OCI-LY3 (cell line): Measurements from ENCODE around the gene NHERF2.

ENCODE experiments used
- H2AFZ ChIP-seq: fragments of 200-600, 300-600 bp; shearing (Covaris generic); 2 replicates; pipeline ENCODE4 v1.6.0; 2014; ENCODE audit warnings: antibody characterized with exemption, low read depth, low read length
- H3K27ac ChIP-seq: fragments of 200-600, 300-600 bp; sonication (generic); 2 replicates; pipeline ENCODE4 v1.5.1; 2014; ENCODE audit warnings: mild to moderate bottlenecking, low read length, moderate library complexity, mixed read lengths
- H3K27me3 ChIP-seq: fragments of 200-600, 300-600 bp; sonication (generic); 2 replicates; pipeline ENCODE4 v1.6.1; 2014; ENCODE audit warnings: low read depth, low read length, mixed read lengths
- H3K36me3 ChIP-seq: fragments of 200-600, 300-600 bp; sonication (generic); replicated peaks from 2 replicates; pipeline ENCODE3; 2014; ENCODE audit warnings: low read depth, low read length, mixed read lengths
- H3K4me1 ChIP-seq: fragments of 300-600, 200-600 bp; sonication (generic); 2 replicates; pipeline ENCODE4 v1.6.1; 2014; ENCODE audit warnings: low read length, mixed read lengths
- H3K4me2 ChIP-seq: fragments of 200-600, 300-600 bp; sonication (generic); 2 replicates; pipeline ENCODE4 v1.6.1; 2014; ENCODE audit warnings: low read length, mixed read lengths
- H3K4me3 ChIP-seq: fragments of 300-600, 200-600 bp; sonication (generic); 2 replicates; pipeline ENCODE4 v1.5.1; 2014; ENCODE audit warnings: antibody characterized with exemption, mild to moderate bottlenecking, low read length, moderate library complexity
- H3K79me2 ChIP-seq: fragments of 300-600, 200-600 bp; shearing (Covaris generic); 2 replicates; pipeline ENCODE4 v1.6.1; 2014; ENCODE audit warnings: mild to moderate bottlenecking, low read length, mixed read lengths
- H3K9ac ChIP-seq: fragments of 300-600, 200-600 bp; shearing (Covaris generic); 2 replicates; pipeline ENCODE4 v1.6.0; 2014; ENCODE audit warnings: mild to moderate bottlenecking, low read length, moderate library complexity
- H3K9me3 ChIP-seq: fragments of 200-600, 300-600 bp; shearing (Covaris generic); 2 replicates; pipeline ENCODE4 v1.6.1; 2014; ENCODE audit warnings: low read length, mixed read lengths; ENCODE audit not compliant: insufficient read depth
- H4K20me1 ChIP-seq: fragments of 200-600, 300-600 bp; sonication (generic); 2 replicates; pipeline ENCODE4 v1.6.1; 2016; ENCODE audit warnings: low read length, mixed read lengths; ENCODE audit not compliant: insufficient read depth
- CTCF ChIP-seq: fragments of 200-600, 300-600 bp; sonication (generic); IDR thresholded peaks from 2 replicates; pipeline ENCODE4 v1.5.1; 2014; ENCODE audit warnings: antibody characterized with exemption, low read length, low read depth
- EZH2phosphoT487 ChIP-seq: fragments of 200-600 bp; shearing (Covaris generic); IDR thresholded peaks from 2 replicates; pipeline ENCODE4 v1.6.1; 2018; ENCODE audit warnings: antibody characterized with exemption, mixed run types, low read depth

Gene NHERF2

GRCh38 chr16:1991588-1991947 lies 35.1 kb upstream of the NHERF2 start:
- TF ChIP-seq CTCF (no peak), EZH2phosphoT487 (no peak)
- no peak overlapping the region for H2AFZ ChIP-seq
- H4K20me1 ChIP-seq, result no peaks in the 10 kb centered on the region
- H3K79me2 ChIP-seq, result no peaks in the 10 kb centered on the region
- no peak overlapping the region for H3K27ac ChIP-seq
- H3K36me3 ChIP-seq, result peaks cover 4% of the 10 kb centered on the region
- H3K4me1 ChIP-seq, result 0 out of 2 replicates have a peak, but pooled peaks cover 4% of the 10 kb centered on the region
- no peak overlapping the region for H3K4me2 ChIP-seq
- no peaks in the 10 kb centered on the region for H3K9me3 ChIP-seq
- H3K9ac ChIP-seq, result no peak overlapping the region
- no peaks in the 10 kb centered on the region for H3K27me3 ChIP-seq
- H3K4me3 ChIP-seq, result no peak overlapping the region

GRCh38 chr16:1991948-1992703 lies 34.6 kb upstream of the NHERF2 start:
- no peak overlapping the region for H3K27ac ChIP-seq
- no peaks in the 10 kb centered on the region for H3K79me2 ChIP-seq
- TF ChIP-seq CTCF, result no peak
- TF ChIP-seq EZH2phosphoT487, result no peak
- H3K4me1 ChIP-seq, result 0 out of 2 replicates have a peak, but pooled peaks cover 4% of the 10 kb centered on the region
- H2AFZ ChIP-seq, result no peak overlapping the region
- no peak overlapping the region for H3K4me2 ChIP-seq
- no peaks in the 10 kb centered on the region for H4K20me1 ChIP-seq
- H3K4me3 ChIP-seq, result no peak overlapping the region
- peaks cover 7% of the 10 kb centered on the region for H3K36me3 ChIP-seq
- no peaks in the 10 kb centered on the region for H3K9me3 ChIP-seq
- no peaks in the 10 kb centered on the region for H3K27me3 ChIP-seq
- no peak overlapping the region for H3K9ac ChIP-seq

GRCh38 chr16:1992704-1993317 lies 33.9 kb upstream of the NHERF2 start:
- no peak overlapping the region for H3K27ac ChIP-seq
- H3K79me2 ChIP-seq, result no peaks in the 10 kb centered on the region
- H3K4me2 ChIP-seq, result no peak overlapping the region
- no peak overlapping the region for H2AFZ ChIP-seq
- H3K4me3 ChIP-seq, result no peak overlapping the region
- TF ChIP-seq EZH2phosphoT487, result no peak
- 0 out of 2 replicates have a peak, but pooled peaks cover 4% of the 10 kb centered on the region for H3K4me1 ChIP-seq
- no peaks in the 10 kb centered on the region for H4K20me1 ChIP-seq
- H3K9ac ChIP-seq, result no peak overlapping the region
- H3K36me3 ChIP-seq, result peaks cover 7% of the 10 kb centered on the region
- H3K9me3 ChIP-seq, result no peaks in the 10 kb centered on the region
- H3K27me3 ChIP-seq, result no peaks in the 10 kb centered on the region

- Histone ChIP-seq H3K4me3 (no peak overlapping the region), H4K20me1 (no peaks in the 10 kb centered on the region), H3K27me3 (no peaks in the 10 kb centered on the region), H3K79me2 (no peaks in the 10 kb centered on the region), H3K9ac (no peak overlapping the region), H3K4me1 (0 out of 2 replicates have a peak, but pooled peaks cover 4% of the 10 kb centered on the region), H2AFZ (no peak overlapping the region), H3K36me3 (peaks cover 7% of the 10 kb centered on the region), H3K4me2 (no peak overlapping the region), H3K9me3 (no peaks in the 10 kb centered on the region), H3K27ac (no peak overlapping the region)
- no peak for TF ChIP-seq CTCF
- no peak for TF ChIP-seq EZH2phosphoT487
Measured at GRCh38 chr16:1993731-1994131, 33.0 kb upstream of the NHERF2 start.
